NOMO-1 treated with dmso at 0.1 percent for 144 hours (cell line): ENCODE results near the gene GPBAR1.
"Not testable (repeated sequence)": the region's sequence is repeated elsewhere in the genome, so short reads cannot be mapped to it uniquely, and the experiment has no call there.

Experiments
- DNase-seq: peaks from one replicate; lab custom pipeline; 2025; ENCODE audit not compliant: unreplicated experiment; lab: John Stamatoyannopoulos, UW

The GPBAR1 gene

GRCh38 chr2:218306184-218306920, 45.5 kb downstream of the GPBAR1 start:
- no peak for DNase-seq

- no peak for DNase-seq
These were observed 46.7 kb downstream of the GPBAR1 start for GRCh38 chr2:218307415-218308090.

- DNase-seq, result no peak
These were observed 50.2 kb downstream of the GPBAR1 start for GRCh38 chr2:218310853-218311540.

GRCh38 chr2:218311541-218312266, 50.9 kb downstream of the GPBAR1 start:
- DNase-seq, result not testable (repeated sequence)

- DNase-seq, result no peak
These were observed 51.5 kb downstream of the GPBAR1 start for GRCh38 chr2:218312267-218312756.

GRCh38 chr2:218313356-218313755, 52.5 kb downstream of the GPBAR1 start:
- DNase-seq, result no peak
